HG03108 (cell line): ENCODE data around the gene CDCA5.

Experiments
- ATAC-seq: cut with Tn5 transposase; IDR thresholded peaks from one replicate; pipeline ENCODE4 v1.9.1; 2021; ENCODE audit warnings: moderate library complexity; ENCODE audit not compliant: unreplicated experiment

Gene CDCA5

DNA sequence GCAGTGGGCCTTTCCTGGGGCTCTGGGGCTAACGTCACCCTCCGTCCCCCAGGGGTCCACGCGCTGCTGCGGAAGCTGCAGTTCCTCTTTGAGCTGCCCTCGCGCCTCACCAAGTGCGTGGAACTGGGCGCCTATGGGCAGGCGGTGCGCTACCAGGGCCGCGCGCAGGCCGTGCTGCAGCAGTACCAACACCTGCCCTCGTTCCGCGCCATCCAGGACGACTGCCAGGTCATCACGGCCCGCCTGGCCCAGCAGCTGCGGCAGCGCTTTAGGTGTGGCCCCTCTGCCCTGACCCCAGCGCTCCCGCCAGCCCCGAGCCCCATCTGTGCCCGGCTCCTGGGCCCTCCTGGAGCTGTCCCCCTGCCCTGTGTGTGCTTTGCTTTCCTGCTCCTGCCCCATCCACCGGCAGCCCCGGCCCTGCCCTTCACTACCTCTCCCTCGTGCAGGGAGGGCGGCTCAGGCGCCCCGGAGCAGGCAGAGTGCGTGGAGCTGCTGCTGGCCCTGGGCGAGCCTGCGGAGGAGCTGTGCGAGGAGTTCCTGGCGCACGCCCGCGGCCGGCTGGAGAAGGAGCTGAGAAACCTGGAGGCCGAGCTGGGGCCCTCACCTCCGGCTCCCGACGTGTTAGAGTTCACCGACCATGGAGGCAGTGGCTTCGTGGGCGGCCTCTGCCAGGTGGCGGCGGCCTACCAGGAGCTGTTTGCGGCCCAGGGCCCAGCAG, 24.1 kb upstream of the CDCA5 start:
- ATAC-seq: no peak

DNA sequence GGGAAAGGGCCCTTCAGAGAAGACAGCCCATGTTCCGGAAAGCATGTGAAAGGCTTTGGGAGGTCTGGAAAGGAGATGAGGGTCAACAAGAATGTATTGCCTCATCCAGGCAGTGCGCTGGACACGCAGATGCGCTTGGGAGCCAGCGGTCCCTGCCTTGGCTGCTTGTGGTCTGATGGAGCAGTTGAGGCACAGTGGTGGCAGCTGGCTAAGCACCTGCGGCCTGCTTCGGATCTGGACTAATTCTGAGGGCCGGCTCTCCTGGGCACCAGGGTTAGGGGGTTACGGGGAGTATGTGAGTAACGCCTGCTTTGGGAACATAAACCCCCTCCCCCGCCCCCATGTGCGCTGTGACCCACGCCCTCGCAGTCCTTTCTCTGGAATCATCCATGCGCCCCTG, 23.2 kb upstream of the CDCA5 start:
- ATAC-seq: no peak

DNA sequence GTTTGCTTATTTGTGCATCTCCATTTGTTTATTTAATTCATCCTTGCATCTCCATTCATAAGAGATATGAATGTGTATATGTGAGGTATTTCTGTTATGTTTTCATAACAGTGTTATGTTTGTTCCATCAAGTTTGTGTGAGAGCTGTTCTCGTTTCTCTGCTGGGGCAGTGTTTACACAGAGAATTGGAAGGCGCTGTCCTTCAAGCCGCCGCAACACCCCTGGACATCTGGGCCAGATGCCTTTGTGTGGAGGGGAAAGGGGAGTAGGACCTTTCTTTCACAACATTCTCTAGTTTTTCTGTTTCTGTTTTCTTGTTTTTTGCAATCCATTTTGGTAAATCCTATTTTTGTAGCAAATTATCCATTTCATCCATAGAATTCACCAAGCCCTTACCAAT, 20.8 kb upstream of the CDCA5 start:
- no peak for ATAC-seq

DNA sequence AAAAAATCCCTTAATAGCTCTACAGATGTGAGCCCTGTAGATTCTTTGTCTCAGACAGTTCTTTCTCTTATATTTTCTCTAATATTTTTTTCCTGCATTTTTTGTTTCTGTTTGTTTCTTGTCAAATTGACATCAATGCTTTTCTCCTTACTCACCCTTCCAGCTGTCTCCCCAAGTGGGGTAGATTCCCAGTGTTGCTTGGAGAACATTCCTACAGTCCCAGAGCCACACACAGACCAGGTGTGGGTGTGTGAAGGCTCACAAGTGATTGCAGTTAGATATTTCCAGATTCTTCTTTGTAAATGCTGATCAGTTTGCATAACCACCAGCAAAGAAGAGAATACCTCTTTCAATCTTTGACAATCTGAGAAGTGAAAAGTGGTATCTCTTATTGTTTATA, 19.6 kb upstream of the CDCA5 start:
- ATAC-seq: no peak

DNA sequence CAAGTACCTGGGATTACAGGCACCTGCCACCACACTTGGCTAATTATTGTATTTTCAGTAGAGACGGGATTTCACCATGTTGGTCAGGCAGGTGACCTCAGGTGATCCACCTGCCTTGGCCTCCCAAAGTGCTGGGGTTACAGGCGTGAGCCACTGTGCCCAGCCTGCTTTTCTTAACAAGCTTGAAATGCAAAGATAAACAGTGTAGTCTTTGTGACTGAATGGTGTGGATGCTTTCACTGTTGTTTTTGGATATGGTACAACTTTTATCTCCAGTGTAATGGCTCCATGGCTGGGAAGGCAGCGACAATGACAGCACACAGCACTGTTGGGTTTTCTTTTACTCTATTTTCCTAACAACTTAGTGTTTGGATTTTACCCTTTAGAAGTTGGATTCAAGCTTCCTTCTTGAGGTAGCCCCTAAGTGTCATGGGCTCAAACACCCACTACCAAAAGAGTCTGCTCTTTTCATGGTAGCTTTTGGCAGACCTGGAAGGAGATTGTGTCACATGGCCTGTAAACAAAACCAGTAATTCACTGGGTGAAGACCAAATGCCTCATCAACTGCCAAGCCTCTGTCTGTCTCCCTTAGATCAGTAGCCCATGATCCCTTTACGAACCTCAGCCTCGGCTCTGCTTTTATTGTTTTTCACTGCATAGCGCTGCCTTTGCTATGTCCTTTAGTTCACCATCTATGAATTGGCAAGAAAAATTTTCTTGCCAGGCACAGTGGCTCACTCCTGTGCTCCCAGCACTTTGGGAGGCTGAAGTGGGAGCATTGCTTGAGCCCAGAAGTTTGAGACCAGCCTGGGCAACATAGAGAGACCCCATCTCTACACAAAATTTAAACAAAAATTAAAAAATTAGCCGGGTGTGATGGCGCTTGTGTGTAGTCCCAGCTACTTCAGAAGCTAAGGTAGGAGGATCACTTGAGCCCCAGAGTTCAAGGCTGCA, 18.6 kb upstream of the CDCA5 start:
- ATAC-seq: no peak

DNA sequence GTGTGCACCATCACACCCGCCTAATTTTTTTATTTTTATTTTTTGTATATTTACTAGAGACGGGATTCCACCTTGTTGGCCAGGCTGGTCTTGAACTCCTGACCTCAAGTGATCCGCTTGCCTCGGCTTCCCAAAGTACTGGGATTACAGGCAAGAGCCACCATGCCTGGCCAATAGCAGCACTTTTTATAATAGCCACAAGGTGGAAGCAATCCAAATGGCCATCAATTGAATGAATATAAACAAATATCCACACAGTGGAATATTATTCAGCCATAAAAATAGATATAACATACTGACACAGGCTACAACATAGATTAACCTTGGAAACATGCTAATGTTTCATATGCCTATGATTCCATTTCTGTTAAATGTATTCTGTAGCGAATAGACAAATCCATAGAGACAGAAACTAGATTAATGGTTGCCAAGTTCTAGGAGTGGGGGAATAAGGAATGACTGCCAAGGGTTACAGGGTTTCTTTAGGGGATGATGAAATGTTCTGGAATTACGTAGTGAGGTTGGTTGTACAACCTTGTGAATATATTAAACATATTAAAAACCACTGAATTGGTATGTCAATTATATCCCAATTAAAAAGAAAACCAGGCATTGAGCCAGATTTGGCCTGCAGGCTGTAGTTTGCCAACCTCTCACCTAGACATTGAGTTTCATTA, 17.0 kb upstream of the CDCA5 start:
- no peak for ATAC-seq

DNA sequence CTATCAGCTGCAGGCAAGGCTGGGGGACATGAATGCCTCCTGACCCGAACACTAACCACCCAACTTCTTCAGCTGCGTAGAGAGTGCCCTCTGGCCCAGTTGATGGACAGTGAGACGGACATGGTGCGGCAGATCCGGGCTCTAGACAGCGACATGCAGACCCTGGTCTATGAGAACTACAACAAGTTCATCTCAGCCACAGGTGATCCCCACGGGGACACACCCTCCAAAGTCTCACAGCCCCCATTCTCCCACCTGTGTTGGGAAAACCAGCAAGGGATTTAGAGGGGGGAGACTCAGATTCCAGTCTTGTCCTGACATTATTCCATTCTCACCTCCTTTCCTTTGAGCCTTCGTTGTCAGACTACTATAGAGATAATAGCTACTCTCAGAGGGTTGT, 13.1 kb upstream of the CDCA5 start:
- ATAC-seq: no peak

DNA sequence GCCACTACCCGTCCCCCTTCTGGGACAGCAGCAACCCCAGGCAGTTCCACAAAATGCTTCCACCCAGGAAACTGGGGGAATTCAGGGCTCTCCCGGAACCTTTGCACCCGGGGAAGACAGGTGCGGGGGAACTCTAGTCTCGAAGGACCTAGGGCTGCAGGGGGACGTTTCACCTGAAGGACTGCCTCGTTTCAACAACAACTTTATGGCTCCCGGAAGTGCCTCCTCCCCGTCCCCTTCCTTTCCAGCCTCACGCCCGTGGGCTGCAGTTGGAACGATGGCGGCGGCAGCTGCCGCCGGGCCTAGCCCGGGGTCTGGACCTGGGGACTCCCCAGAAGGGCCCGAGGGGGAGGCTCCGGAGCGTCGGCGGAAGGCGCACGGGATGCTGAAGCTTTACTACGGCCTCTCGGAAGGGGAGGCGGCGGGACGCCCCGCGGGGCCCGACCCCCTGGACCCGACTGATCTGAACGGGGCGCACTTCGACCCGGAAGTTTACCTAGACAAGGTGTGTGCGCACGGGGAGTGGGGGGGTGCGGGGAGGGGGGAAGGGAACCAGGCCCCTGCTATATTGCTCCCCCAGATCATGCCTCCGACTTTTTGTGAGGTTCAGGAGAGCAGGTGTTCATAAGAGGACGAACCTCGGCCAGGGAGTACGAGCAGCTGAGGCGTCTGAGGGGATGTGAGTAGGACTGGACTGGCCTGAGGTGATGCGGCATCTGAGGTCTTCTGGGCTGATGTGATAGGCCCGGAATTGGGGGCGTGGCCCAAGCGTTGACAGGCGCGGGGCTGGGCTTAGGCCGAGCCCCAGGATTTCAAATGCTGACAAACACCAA, 12.3 kb upstream of the CDCA5 start, which contains the start of gene VPS51:
Gene VPS51 (plus strand): TSS at position 241 of the 833 bp plus-strand sequence. CDS start 37 bp downstream, at position 278.
- peak; percentile 83 for ATAC-seq

DNA sequence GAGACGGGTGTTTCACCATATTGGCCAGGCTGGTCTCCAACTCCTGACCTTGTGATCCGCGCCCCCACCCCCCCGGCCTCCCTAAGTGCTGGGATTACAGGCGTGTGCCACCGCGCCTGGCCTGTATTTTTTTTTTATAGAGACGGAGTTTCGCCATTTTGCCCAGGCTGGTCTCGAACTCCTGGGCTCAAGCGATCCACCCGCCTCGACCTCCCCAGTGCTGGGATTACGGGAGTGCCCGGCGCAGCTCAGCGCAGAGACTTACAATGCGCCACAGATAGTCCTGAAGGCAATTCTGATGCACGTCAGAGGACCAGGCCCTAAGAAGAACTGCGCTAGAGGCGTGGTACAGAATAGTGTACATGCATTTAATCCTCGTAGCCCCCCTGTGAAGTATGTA, 11.6 kb upstream of the CDCA5 start:
- no peak for ATAC-seq

DNA sequence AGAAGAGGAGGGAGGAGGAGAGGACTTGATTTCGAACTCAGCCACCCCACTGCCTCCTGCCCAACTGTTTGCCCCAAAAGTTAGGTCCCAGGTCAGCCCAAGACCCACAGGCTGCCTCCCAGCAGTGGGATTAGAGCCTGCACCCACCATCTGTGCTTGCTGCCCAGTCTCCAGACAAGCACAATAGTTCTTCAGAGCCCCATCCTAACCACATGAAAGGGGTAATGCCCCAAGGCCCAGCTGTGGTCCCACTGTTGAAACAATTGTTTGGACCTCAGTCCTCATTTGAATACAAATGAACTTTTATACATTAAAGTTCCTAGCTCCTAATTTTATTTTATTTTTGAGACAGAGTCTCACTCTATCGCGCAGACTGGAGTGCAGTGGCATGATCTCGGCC, 6.8 kb upstream of the CDCA5 start:
- no peak for ATAC-seq

DNA sequence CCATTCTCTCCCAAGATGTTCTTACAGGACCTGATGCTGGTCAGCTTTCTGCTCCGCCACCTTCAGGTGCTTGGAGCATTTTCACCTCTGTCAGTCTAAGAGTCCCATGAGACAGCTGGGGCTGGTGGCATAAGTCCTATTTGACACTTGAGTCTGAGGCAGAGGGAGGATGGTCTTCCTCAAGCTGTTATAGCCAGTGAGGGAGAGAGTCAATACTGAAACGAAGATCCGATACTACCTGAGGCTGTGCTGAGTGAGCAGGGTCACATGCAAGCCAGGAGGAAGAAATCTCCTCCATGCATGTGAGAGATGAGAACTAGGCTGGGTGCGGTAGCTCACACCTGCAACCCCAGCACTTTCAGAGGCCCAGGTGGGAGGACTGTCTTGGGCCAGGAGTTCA, 5.8 kb upstream of the CDCA5 start:
- ATAC-seq: no peak

DNA sequence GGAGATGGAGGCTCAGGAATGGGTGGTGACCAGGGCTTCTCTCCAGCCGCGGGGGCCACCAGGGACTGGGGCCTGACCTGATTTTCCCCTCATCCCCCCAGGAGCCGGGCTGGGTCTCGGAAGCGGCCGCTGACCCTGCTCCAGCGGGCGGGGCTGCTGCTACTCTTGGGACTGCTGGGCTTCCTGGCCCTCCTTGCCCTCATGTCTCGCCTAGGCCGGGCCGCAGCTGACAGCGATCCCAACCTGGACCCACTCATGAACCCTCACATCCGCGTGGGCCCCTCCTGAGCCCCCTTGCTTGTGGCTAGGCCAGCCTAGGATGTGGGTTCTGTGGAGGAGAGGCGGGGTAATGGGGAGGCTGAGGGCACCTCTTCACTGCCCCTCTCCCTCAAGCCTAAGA, 4.0 kb upstream of the CDCA5 start:
- no peak for ATAC-seq

DNA sequence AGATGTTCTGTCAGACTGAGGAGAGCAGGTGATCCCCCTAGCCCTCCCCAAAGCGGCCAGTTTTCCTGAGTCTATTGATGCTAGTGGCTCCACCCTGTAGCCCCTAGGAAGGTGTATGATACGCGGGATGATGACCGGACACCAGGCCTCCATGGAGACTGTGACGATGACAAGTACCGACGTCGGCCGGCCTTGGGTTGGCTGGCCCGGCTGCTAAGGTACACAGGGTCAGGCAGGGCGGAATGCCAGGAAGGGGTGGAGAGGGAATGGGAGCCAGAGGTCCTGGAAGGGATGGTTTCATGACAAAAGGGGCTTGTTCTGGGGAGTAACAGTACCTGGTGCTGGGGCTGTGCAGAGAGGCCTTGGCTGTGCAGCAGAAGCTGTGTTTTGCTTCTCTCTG, 3.4 kb upstream of the CDCA5 start:
- ATAC-seq: no peak

DNA sequence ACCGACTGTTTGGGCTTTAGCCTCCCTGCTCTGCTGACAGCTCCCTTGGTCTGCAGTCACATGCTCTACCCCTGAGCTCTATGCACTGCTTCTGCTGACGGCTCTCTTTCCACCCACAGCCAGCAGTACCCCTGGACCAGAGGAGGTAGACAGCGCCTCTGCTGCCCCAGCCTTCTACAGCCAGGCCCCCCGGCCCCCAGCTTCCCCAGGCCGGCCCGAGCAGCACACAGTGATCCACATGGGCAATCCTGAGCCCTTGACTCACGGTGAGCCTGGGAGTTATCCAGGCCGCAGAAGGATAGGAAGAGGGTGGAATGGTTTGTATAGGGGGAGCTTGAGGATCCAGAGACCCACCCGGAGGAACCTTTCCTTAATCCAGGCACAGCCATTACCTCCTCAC, 3.0 kb upstream of the CDCA5 start:
- ATAC-seq: no peak

DNA sequence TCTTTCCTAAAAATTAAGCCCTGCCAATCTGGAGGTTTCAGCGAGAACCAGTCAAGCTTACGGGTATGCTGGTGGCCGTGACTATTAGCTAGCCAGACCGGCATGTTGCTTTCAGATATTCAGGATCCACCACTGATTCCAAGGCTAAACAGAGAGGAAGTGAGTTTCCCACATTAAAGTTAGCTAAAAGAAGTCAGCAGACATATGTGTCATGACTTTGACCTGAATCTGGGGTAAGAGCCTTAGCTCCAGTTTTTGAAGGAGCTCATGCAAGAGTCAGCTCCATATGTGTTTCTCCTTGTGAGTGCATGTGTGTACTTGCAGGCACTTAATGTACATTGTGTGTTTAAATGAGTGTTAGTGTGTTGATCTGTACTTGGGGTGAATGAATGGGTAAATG, 1.6 kb upstream of the CDCA5 start:
- no peak for ATAC-seq

DNA sequence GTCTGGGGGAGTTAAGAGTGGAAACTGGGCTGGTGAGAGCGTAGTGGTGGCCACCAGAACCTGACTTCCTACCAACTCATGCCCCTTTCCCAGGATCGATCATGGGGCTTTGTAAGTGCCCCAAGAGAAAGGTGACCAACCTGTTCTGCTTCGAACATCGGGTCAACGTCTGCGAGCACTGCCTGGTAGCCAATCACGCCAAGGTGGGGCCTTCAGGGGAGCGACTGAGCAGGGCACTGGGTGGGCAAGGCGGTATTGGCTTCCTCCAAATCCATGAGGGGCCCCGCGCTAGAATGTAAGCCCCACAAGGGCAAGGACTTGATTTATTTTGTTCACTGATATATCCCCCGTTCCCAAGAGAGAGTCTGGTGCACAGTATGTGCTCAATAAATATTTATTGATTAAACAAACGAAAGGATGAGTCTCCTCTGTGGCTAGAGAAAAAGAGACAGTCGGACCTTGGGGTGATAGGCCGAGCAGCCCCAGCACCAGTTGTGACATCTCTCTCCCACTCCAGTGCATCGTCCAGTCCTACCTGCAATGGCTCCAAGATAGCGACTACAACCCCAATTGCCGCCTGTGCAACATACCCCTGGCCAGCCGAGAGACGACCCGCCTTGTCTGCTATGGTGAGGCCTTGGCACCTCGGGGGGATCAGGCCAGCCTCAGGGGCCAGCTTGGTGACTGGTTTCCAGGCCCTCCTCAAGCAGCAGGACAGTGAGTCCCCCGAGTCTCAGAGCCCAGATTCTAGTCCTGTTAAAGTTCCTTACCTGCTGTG, 947 bp upstream of the CDCA5 start:
- no peak for ATAC-seq

DNA sequence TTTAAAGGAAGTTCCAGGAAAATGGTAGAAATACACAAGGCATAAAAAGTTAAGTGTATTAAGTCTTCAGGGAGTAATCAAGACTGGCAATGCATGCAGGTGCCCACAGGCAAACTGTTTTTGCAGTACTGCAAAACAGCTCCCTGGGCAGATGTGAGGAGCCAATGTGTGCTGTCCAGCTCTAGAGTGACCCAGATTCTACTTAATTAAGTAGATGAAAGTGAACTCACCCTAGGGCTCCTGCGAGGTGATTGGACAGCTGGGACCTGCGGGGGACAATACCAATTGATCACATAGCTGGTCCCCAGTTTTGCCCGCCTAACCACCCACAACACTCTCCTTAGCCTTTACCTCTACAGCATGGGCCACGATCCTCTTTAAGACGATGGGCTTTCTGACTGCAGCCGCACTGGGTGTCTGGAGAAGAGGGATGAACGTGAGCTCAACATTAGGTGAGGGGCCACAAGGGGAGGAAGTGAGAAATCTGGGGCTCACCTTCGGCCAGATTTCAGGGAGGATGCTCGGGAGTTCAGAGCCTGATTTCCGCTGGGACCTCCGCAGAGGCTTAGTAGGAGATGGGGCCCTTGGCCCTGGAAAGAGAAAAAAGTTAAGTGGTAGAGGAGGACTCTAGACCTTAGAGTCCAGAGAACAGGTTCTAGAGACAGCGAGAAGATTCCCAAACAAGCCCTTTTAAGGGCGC, 556 bp downstream of the CDCA5 start:
- no peak for ATAC-seq

DNA sequence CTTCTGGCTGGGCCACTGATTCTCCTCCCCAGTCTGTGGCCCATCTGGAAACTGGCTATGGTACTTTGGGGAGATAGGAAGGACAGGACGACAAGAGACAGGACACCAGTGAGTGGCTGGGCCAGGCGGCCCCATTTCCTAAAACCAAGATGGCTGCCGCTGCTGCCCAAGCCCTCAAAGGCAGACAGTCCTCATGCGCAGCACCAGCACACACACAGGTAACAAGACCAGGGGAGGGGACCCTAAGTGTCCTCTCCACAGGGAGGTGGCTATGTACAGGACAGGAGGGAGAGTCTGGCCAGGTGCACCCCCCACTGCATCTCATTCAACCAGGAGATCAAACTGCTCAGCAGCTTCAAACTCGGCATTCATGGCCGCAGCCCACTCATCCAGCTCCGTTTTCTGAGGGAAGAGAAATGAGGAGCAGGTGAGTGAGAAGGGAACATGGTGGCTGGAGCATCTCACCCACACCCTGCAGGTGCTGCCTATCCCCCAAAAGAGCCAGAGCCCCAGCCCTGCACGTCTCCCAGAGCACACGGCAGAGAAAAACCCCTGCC, 5.0 kb downstream of the CDCA5 start:
- no peak for ATAC-seq

DNA sequence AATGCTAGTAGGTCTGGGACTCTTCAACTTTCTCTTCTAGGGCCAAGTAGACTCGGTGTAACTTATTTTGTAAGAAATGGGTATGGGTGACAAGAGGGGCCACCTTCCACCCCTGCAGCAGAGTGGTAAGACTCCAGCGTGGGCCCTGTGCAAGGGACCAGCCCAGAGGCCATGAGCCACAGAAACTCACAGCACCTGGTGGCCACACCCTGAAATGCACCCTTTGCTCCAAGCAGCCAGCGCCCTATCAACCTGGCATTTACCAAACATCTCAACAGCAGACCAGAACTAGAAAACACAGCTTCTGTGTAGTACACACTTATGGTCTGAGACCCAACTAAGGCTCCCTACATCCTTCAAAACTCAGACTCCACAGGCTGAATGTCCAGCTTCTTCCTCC, 5.7 kb downstream of the CDCA5 start:
- ATAC-seq: no peak
